EL (cell line): Measurements from ENCODE around the gene KCNK5.

Source experiments
- DNase-seq: peaks from one replicate; pipeline ENCODE4 v3.0.0-alpha.2; 2016

Gene KCNK5

GRCh38 chr6:39197521-39197920 is 31.8 kb downstream of the KCNK5 start:
- no peak for DNase-seq

- no peak for DNase-seq
Observed at GRCh38 chr6:39196673-39197091, 32.6 kb downstream of the KCNK5 start.

GRCh38 chr6:39195792-39196385 is 33.4 kb downstream of the KCNK5 start:
- no peak for DNase-seq

GRCh38 chr6:39194466-39194865 is 34.8 kb downstream of the KCNK5 start:
- no peak for DNase-seq

GRCh38 chr6:39193201-39193791 is 36.0 kb downstream of the KCNK5 start:
- DNase-seq = no peak

- DNase-seq = no peak
Observed at GRCh38 chr6:39192736-39193135, 36.5 kb downstream of the KCNK5 start.

GRCh38 chr6:39191236-39191930 is 37.9 kb downstream of the KCNK5 start:
- no peak for DNase-seq

- no peak for DNase-seq
Observed at GRCh38 chr6:39190545-39191235, 38.6 kb downstream of the KCNK5 start.

GRCh38 chr6:39189915-39190544 is 39.2 kb downstream of the KCNK5 start:
- peak; percentile 36 for DNase-seq

- DNase-seq = no peak
Observed at GRCh38 chr6:39189131-39189530, 40.1 kb downstream of the KCNK5 start.

GRCh38 chr6:39188571-39188970 is 40.7 kb downstream of the KCNK5 start:
- DNase-seq = no peak

GRCh38 chr6:39188098-39188450 is 41.2 kb downstream of the KCNK5 start:
- no peak for DNase-seq

GRCh38 chr6:39184906-39185580 is 44.2 kb downstream of the KCNK5 start:
- no peak for DNase-seq

- DNase-seq = no peak
Observed at GRCh38 chr6:39182604-39183003, 46.7 kb downstream of the KCNK5 start.

- no peak for DNase-seq
Observed at GRCh38 chr6:39181826-39182225, 47.4 kb downstream of the KCNK5 start.

GRCh38 chr6:39181333-39181732 is 47.9 kb downstream of the KCNK5 start:
- no peak for DNase-seq

GRCh38 chr6:39178804-39179203 is 50.5 kb downstream of the KCNK5 start:
- DNase-seq = no peak

GRCh38 chr6:39178235-39178634 is 51.0 kb downstream of the KCNK5 start:
- no peak for DNase-seq

- no peak for DNase-seq
Observed at GRCh38 chr6:39177130-39177529, 52.1 kb downstream of the KCNK5 start.

GRCh38 chr6:39173270-39173669 is 56.0 kb downstream of the KCNK5 start:
- DNase-seq = no peak

- no peak for DNase-seq
Observed at GRCh38 chr6:39172377-39172757, 56.9 kb downstream of the KCNK5 start.

- DNase-seq = no peak
Observed at GRCh38 chr6:39171489-39172376, 57.5 kb downstream of the KCNK5 start.
